ENCODE measurements around the gene TENM4. TPM values are rescaled to one million over a fixed set of nuclear protein-coding genes. Genes with fewer than 3 reads are reported as not detected.
"Not testable (repeated sequence)": the region's sequence is repeated elsewhere in the genome, so short reads cannot be mapped to it uniquely, and the experiment has no call there.

TENM4 gene
- polyA plus RNA-seq, 1 donor: 5.2 TPM

DNA sequence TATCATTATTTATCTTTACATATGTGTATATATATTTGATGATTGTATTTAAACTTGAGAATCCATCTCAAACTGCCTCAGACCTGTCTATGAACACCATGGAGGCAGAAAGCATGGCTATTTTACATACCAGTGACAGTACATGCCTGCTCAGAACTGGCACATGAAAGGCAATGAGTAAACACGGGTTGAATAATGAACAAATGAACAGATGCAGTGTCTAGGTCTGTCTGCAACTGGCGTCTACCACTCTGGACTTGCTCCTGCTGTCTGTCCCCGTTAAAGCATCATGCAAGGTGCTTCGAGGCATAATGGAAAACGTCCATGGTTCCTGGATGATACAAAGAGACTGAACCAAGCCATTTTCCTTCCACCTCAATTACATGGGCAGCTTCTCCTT lies 594.6 kb downstream of the TENM4 start:
- DNase-seq (ENCODE audit: low read depth): no peak

DNA sequence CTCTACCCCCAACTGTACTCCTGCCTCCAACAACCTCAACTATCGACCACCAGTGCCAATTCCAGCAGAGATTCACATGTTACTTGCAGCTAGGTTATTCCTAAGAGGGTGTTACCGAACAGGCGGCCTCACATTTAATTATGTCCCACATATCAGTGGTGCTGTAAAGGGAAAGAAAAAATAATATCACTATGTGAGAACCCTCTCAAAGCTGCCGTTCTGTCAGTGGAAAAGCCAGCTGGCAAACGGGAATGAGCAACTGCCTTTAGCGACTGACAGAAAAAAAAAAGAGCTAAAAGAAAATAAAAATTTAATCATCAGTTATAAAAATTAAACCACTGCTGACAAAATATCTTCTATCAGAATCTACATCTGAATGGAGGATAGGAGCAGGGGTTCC lies 595.3 kb downstream of the TENM4 start:
- no peak for DNase-seq (ENCODE audit: low read depth)

DNA sequence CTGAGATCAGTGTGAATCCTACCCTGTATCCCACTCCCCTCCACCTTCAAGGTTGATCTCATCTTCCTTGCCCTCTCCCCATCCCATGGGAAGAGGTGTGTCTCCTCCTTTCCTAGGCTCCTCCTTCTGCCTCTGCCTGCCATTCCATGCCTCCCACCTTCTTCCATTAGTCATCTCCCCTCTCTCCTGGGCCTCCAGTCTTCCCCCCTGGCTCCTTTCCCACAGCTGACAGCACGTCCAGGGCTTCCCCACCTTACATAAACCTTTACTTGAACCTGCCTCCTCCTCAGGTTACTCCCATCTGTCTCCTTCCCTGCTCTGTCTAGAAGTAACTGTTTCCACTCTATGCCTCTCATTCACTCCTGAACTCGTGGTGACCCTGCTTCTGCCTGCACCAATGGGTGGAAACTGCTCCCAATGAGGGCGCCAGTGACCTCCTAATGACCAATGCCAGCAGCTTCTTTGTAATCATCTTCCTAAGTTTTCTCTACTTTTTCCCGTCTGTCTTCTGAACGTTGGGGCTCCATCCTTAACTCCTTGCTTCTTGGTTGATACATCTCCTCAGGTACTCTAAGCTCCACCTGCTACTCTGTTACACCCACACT lies 599.3 kb downstream of the TENM4 start:
- no peak for DNase-seq (ENCODE audit: low read depth)

DNA sequence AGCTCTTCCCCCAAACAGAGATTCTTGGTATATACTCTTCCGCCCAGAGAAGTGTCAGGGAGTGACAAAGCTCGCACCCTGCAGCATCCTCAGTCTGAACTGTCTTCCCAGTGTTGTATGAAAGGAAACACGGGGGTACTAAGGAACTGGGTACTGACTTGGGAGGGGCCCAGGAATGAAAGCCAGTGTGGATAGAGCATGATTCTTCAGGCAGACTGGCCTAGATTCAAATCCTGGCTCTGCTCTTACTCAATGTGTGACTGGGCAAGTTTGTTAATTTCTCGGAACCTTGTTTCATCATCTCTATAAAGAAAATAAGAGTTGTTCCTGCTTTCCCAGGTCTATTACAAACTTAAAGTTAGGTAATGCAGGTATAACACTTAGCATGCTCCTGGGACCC lies 600.2 kb downstream of the TENM4 start:
- DNase-seq (ENCODE audit: low read depth): no peak

DNA sequence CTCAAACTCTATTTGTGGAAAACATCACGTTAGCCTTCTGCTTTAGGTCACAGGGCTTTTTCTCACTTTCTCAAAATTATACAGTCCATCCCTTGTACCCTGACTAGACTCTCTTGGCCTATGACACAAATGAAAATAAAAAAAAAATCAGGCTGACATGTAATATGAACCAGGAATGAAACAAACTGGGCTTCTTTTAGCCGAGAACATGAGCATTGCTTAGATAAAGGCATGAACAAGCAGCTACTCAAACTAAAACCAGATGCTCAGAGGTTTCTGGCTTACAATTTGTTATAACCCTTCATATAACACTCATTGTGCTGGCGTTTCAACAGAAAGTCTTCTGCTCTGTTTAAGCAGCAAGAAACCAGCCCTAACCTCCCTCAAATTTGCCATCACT lies 600.6 kb downstream of the TENM4 start:
- DNase-seq (ENCODE audit: low read depth): peak; percentile 32

DNA sequence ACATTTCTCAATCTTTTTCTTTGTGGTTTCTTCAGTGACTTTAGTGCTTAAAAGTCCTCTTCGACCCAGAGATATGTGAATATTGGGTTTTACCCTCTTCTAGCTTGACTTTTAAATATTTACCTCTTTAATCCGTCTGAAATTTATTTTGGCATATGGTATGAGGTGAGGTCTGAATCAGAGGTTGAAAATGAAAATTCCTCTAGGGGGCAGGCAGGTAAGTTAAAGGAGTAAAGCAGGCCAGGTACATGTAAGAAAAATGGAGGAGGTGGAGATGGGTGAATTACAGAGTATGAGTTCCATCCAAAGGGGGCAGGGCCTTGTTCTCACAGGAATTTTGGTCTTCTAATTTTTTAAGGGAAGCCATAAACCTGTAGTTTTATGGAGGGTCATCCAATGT lies 602.4 kb downstream of the TENM4 start:
- DNase-seq (ENCODE audit: low read depth): no peak

DNA sequence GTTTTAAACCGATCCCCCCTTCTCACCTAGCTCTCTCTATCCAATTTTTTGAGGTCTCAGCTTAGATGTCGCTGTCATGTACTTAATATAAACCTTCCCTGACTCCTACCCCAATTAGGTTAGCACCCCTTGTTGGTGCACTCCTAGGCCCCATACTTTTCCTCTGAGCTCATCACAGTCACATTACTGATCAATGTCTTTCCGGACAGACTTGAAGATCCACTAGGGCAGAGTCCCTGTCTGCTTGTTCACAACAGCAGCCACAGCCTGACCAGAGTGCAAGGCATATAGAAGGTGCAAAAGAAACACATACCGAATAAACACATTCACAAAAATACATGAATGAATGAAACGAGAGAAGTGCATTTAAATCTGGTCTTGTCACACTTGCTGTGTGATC lies 605.2 kb downstream of the TENM4 start:
- no peak for DNase-seq (ENCODE audit: low read depth)

DNA sequence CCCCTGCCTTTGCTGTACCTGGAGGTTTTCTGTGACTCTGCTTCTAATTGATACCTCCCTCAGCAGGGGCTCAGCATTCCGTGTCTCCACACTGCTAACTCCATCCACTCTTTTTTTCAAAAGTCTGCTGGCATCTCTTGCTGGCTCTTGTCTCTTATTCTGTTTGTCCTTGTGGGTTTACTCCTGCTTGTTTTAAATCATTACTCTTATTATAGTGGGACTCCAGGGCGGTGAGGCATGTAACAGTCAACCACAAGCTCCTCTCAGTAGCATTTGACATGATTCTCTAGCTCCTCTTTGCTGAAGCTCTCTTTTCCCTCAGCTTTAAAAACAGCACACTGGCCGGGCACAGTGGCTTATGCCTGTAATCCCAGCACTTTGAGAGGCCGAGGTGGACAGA lies 605.9 kb downstream of the TENM4 start:
- no peak for DNase-seq (ENCODE audit: low read depth)

DNA sequence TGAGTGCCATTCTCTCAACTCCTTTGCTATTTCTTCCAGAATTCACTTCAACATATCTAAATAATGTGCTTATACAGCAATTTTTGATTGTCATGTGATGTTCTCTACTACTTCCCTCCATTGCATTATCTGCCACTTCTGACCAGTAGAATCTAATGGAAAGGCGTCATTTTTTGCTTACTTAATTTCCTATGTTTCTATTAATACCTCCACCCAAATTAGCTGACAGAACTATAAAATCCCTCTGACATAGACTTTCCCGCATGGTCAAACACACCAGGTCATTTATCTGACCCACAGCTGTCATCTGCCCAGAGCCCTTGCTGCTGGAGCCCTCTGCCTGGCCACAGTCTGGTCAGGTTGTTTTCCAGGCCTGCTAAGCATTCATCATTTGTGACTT lies 607.6 kb downstream of the TENM4 start:
- DNase-seq (ENCODE audit: low read depth): no peak

DNA sequence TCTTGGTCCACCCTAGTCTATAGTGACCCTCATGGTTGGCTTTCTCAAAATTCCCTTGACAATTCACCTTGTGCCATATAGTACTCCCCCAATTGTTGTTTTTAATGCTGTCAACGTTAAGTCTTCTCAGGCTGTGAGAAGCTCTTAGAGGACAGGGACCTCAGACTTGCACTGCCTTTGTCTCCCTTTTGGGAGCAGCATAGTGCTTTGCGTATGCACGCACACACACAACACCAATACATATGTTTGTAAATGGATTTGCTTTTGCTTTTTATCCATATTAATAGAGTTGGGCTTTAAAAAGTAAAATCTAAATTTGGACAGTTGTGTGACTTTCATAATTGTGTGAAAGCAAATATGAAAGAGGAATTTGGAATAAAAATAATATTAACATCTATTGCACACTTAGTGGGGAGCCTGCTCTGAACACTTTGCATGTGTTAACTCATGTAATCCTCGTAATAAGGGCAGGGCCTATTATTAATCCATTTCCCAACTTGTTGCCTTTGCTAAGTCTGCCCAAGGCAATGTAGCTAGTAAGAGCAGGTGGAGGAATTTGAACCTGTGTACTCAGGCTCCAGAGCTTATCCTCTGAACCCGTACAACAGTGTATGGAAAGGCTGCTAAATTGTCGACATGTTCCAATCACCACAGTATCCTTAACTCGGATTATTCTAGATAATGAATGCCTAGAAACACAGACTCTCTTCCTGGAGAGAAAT lies 608.4 kb downstream of the TENM4 start:
- no peak for DNase-seq (ENCODE audit: low read depth)

DNA sequence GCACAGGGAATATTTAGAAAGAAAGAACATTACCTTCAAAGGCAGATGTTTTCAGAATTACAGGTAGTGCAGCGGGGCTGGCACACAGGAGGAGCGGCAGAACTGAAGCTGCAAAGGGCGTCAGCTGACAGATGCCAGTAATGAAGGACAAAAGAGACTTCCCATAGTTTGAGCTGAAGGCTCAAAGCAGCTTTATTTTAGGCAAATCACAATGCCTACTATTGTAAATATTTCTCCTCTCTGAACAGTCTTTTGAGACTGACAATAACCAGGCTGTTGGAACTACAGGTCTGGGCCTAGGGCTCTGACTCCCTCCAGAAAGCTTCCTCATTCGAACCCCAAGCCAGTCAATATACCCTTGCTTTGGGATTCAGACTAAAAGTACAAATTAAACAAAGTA lies 609.3 kb downstream of the TENM4 start:
- no peak for DNase-seq (ENCODE audit: low read depth)

DNA sequence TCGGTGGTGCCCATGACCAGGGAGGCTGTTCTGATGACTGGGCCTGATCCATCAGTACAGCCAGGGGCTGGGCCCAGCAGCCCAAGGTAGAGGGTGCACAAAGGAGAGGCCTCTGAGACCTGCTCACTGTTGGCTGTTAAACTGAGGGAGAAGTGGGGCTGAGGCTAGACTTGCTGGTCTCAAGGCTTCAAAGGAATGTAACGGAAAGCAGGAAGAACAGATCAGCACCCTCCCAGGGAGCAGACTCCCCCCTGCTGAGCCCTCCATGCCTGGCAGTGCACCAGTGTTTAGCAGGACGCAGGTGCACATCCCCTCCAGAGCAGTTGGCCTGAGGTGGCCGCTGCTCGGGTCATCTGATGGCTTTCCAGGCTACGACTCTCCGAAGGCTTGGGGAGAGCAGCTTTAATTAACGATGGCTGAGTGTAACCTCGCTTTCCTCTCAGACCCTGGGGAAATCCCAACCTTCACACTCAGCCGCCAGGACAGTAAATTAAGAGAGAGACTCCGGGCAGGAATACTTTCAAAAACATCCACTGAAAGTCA lies 610.5 kb downstream of the TENM4 start:
- no peak for DNase-seq (ENCODE audit: low read depth)

DNA sequence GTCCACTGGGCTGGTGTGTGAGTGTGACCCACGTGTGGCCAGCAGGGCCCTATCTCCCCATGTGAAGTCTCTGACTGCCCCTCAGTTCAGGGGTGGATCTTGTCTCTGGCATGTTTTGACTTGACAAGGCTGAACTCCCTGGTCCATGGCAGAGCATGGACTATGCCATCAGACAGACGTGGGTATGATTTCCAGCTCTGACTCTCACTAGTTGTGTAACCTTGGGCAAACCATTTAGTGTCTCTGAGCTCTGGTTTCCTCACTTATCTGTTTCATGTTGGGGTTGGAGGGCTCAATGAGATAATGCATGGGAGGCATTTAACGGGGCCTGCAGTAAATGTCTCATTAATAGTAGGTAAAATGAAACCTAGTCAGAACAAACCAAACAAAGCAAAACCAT lies 611.7 kb downstream of the TENM4 start:
- DNase-seq (ENCODE audit: low read depth): no peak

DNA sequence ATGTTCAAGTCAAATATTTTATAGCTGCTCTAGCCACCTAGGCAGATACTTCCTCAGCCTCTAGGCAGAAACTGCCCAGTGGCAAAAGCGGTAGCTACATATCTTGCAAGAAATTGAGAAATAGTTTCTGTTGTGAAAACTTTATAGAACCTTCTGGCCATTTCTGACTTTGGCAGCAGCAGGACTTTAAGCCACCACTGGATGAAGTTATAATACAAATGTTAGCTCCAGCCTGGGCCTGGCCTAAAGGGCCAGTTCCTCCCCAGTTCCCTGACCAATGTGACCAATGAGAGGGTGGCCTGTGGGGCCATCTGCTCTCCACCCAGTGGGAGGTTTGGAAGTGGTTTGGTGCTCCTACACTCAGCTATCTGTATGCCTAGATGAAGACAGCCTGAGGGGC lies 612.2 kb downstream of the TENM4 start:
- no peak for DNase-seq (ENCODE audit: low read depth)

DNA sequence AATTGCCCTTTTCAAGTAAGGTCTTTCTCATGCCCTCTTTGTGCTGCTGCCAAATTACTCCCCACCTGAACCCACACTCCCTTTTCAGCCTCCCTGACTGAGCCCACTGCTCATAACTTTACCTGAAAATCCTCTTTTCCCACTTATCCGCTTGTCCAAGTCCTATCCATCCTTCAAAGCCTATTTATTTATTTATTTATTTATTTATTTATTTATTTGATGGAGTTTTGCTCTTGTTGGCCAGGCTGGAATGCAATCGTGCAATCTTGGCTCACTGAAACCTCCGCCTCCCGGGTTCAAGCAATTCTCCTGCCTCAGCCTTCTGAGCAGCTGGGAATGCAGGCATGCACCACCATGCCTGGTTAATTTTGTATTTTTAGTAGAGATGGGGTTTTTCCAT lies 613.5 kb downstream of the TENM4 start:
- DNase-seq (ENCODE audit: low read depth): not testable (repeated sequence)

DNA sequence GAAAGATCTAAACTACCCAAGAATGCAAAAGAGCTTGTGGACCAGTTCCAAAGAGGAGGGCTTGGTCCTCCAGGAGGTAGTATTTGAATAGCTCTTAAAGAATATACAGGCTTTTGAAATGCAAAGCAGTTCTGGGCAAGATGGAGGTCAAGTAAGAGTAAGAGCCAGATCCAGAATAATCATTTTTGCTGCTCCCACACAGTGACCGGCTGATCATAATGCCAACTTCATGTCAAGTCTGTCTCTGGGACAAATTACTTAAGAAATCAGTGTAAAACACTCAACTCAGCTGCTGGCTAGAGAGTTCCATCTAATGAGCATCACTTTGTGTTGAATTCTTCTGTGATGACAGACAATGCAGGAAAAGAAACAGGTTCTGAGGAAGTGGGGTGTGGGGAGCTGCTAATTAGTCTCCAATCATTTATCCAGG lies 615.2 kb downstream of the TENM4 start:
- DNase-seq (ENCODE audit: low read depth): no peak

DNA sequence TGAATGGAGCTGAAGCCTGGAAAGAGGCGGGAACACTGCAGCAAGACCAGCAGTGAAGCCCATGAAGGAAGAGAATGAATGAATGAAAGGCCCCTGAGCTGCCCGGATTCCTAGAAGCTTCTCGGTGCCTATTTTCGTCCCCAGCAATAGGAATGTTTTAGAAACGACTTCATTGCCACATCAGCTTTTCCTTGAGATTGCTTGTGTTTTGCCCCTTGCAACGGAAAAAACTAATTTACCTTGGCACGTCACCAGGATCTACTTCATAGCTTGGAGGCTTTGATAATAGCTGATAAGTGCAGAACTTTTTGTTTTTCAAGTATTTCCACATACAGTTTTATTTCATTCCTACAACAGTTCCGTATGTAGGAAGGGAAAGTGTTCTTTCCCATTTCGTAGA lies 617.2 kb downstream of the TENM4 start:
- no peak for DNase-seq (ENCODE audit: low read depth)

DNA sequence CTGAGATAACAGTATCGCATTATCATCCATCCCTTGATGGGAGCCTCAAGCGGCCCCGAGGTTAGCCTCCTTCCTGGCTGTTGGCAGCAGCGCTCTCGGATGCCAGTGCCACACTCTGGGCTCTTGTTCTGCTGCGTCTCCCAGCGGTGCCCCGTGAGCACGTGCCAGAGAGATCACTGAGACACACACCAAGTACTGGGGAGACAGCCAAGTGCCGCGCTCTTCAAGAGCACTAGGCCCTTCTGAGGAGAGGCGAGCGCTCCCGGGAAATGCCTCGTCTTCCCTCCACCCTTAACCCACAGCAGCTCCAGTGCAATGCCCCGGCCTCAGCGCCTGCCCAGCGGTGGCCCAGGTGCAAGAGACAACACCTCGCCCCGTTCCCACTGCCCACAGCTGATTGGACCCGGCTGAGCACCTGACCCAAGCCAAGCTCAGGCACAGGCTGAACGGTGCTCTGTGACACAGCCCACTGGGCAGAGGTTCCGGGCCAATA lies 617.9 kb downstream of the TENM4 start:
- no peak for DNase-seq (ENCODE audit: low read depth)

DNA sequence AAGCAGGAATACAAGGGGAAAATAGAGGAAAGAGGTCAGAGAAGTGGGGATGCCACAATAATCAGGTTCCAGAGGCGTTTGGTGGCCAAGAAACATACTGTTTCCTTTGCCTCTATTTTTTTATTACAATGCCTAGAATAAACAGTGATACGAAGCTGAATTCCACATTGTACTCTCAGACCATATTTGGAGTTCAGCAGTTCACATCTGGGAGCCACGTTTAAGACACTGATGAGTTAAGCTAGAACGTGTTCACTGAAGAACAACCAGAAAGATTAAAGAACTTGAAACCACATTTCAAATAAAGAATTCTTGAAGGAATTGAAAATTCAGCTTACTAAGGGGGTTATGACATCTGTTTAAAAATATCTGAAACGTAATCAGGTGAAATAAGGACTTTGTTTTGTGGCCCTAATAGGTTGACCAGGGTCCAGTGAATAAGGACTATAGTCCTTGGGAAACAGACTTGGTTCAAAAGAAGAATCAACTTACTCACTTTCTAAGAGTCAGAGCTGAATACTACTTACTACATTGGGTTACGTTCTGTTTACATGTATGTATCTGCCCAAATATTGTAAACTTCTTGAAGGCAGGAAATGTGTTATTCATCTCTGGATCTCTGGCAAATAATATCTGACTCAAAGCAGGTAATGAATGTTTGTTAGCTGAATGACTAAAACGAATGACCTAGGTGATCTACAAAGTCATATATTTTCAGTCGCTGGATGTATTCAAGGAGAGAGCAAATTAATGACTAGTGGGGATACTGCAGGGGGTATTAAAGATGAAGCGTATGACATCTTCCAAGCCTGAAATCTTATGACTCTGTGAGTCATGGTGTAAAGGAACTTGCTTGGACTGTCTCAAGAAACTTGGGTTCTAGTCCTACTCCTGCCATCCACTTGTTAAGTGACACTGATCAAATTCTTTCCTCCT lies 619.2 kb downstream of the TENM4 start:
- no peak for DNase-seq (ENCODE audit: low read depth)

DNA sequence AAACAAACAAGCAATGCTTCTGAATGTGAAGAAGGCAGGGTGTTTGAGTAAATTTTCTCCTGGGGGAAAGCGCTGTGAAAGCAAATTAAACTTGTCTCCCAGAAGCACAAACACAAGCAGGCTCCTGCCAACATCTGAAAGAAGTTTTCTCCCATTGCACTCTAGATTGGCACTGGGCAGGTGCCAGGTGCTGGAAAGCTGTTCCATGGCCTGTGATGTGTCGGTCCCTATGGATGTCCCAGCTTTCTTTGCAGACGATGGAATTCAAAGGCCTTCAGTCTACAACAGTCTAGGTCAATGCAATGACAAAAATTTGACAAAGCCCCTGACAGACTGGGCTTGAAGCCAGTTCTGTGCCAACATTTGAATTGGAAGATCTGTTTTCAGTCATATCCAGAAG lies 620.1 kb downstream of the TENM4 start:
- no peak for DNase-seq (ENCODE audit: low read depth)

DNA sequence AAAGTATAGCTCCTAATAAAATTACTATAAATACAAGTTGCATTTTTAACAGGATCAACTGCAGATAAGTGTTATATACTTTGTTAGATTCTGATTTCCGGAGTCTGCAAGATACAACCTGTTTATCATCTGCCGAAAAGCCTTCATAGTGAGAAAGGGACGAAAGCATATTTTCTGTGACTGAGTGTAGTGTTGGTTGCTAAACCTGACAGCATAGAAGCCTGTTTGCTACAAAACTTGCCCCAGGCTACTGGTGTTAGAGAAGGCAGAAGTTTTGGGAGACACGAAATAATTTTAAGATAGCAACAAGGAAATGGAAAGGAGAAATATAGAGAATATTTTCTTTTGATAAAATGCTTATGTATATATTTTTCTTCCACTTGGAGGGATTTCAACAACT lies 622.6 kb downstream of the TENM4 start:
- no peak for DNase-seq (ENCODE audit: low read depth)

DNA sequence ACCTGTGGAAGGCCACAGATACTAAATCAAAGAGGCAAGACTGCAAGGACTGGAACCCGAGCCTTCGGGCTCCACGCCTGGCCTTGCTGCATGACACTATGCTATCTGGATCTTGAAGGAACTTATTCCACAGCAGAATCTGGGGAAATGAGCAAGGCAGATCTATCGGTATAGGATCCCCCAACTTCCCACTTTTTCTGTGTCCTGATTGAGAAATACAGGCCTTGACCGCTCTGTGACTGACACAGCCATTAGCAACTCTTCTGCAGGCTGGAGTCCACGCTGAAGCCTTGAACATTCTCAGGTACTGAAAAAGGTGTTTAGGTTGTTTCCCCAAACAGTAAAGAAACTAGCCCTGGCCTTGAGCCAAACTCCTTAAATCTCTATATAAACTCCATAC lies 625.0 kb downstream of the TENM4 start:
- DNase-seq (ENCODE audit: low read depth): no peak

All from forelimb muscle (tissue), 1 donor.